SU-DHL-6 (cell line): Measurements from ENCODE around the gene ISG20L2.

Experiments
- H2AFZ ChIP-seq: fragments of 200-600 bp; sonication (generic); 2 replicates; pipeline ENCODE4 v1.6.1; 2014; ENCODE audit warnings: low read depth, mild to moderate bottlenecking, moderate library complexity, mixed read lengths, antibody characterized with exemption, low read length; ENCODE audit not compliant: severe bottlenecking
- H3F3A ChIP-seq: fragments of 200-600 bp; shearing (Covaris generic); 2 replicates; pipeline ENCODE4 v1.6.0; 2016; ENCODE audit warnings: antibody characterized with exemption, mild to moderate bottlenecking; ENCODE audit not compliant: insufficient read depth
- H3K27ac ChIP-seq: fragments of 200-600 bp; sonication (generic); 2 replicates; pipeline ENCODE4 v1.5.1; 2016; ENCODE audit warnings: low read depth, mild to moderate bottlenecking, low read length, moderate library complexity, mixed read lengths
- H3K27me3 ChIP-seq: fragments of 200-600 bp; sonication (generic), shearing (Covaris generic); 2 replicates; pipeline ENCODE4 v1.6.0; 2014; ENCODE audit warnings: mild to moderate bottlenecking, low read length
- H3K36me3 ChIP-seq: fragments of 200-600 bp; sonication (generic); 2 replicates; pipeline ENCODE4 v1.6.1; 2014; ENCODE audit warnings: mild to moderate bottlenecking, low read length, mixed read lengths
- H3K4me2 ChIP-seq: fragments of 300-600, 200-600 bp; shearing (Covaris generic), sonication (generic); 2 replicates; pipeline ENCODE4 v1.6.0; 2014; ENCODE audit warnings: low read length, low read depth, mild to moderate bottlenecking; ENCODE audit not compliant: poor library complexity, severe bottlenecking
- H3K4me3 ChIP-seq: fragments of 200-600 bp; sonication (generic); 2 replicates; pipeline ENCODE4 v1.5.1; 2014; ENCODE audit warnings: antibody characterized with exemption, low read length, mild to moderate bottlenecking, mixed read lengths; ENCODE audit not compliant: insufficient read depth, poor library complexity, severe bottlenecking
- H3K79me2 ChIP-seq: fragments of 200-600 bp; sonication (generic); 2 replicates; pipeline ENCODE4 v1.6.1; 2014; ENCODE audit warnings: mild to moderate bottlenecking, low read length, moderate library complexity; ENCODE audit not compliant: insufficient read depth
- H3K9ac ChIP-seq: fragments of 200-600 bp; sonication (generic); 2 replicates; pipeline ENCODE4 v1.7.0; 2014; ENCODE audit warnings: mild to moderate bottlenecking, low read length
- H3K9me2 ChIP-seq: fragments of 200-600 bp; sonication (generic); replicated peaks from 2 replicates; pipeline ENCODE4 v1.6.1; 2014; ENCODE audit warnings: low read length; ENCODE audit not compliant: insufficient read depth
- H3K9me3 ChIP-seq: fragments of 200-600 bp; sonication (generic); 2 replicates; pipeline ENCODE4 v1.6.1; 2014; ENCODE audit warnings: low read length, mixed read lengths; ENCODE audit not compliant: insufficient read depth
- H4K20me1 ChIP-seq: fragments of 200-600 bp; sonication (generic); 2 replicates; pipeline ENCODE4 v1.6.1; 2014; ENCODE audit warnings: low read depth, mild to moderate bottlenecking, antibody characterized with exemption, low read length, moderate library complexity, mixed read lengths
- EZH2phosphoT487 ChIP-seq: fragments of 200-600 bp; sonication (generic), shearing (Covaris generic); conservative IDR thresholded peaks from 2 replicates; pipeline ENCODE4 v1.6.1; 2018; ENCODE audit warnings: mild to moderate bottlenecking, antibody characterized with exemption, low read length, moderate library complexity, mixed read lengths
- TF ChIP-seq, protein P1 (sequence below): fragments of 200-600 bp; sonication (generic); IDR thresholded peaks from one replicate; pipeline ENCODE4 v1.5.1; 2017; ENCODE audit warnings: antibody characterized with exemption, mild to moderate bottlenecking, low read length, moderate library complexity; ENCODE audit not compliant: insufficient read depth, poor library complexity, severe bottlenecking

The ISG20L2 gene

DNA sequence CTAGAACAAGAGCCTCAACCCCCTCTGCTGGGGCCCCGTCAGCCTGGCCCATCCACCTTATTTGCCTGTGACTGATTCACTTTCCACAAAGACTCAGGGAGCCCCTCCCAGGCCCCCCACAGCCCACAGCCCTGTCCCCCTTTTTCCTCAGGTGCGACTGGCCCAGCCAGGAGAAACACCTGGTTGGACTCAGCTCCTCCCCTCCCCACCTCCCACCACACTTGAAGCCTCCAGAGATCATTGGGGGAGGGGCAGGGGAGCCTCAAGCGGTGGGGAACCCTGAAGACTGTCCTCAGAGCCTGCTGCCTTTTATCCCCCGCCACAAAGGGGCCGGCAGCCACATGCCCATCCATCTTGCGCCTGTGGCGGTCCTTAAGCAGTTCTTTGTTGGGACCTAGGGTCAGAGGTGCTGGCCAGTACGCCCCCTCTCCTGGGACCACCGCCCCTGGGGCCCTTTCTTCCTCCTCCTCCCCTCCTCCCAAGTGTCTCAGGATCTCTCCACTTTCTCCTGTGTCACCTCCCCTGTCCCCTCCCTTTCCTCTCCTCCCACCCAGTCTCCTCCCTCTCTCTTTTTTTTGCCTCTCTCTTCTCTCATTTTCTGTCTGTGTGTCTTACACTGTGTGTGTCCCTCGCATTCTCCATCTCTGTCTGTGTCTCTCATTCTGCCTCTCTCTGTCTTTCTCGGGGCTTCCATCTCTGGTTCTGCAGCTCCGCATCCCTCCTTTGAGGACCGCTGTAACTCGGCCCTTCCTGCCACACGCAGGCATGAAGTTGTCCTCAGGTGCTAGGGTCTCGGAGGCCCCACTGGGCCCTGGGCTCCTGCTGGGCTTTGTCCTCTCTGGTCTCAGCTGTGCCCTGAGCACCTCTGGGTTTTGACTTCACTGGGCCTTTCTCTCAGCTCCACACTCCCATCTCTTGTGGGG, 35.4 kb downstream of the ISG20L2 start:
- Histone ChIP-seq H3K4me2 (no peak overlapping the region), H2AFZ (no peak overlapping the region), H4K20me1 (no peaks in the 10 kb centered on the region), H3K27ac (no peak overlapping the region), H3K36me3 (no peaks in the 10 kb centered on the region), H3K9me2 (no peaks in the 10 kb centered on the region), H3K27me3 (no peaks in the 10 kb centered on the region), H3F3A (no peaks in the 10 kb centered on the region), H3K9me3 (no peaks in the 10 kb centered on the region), H3K9ac (no peak overlapping the region), H3K4me3 (no peak overlapping the region), H3K79me2 (no peaks in the 10 kb centered on the region)
- TF ChIP-seq, protein P1, sequence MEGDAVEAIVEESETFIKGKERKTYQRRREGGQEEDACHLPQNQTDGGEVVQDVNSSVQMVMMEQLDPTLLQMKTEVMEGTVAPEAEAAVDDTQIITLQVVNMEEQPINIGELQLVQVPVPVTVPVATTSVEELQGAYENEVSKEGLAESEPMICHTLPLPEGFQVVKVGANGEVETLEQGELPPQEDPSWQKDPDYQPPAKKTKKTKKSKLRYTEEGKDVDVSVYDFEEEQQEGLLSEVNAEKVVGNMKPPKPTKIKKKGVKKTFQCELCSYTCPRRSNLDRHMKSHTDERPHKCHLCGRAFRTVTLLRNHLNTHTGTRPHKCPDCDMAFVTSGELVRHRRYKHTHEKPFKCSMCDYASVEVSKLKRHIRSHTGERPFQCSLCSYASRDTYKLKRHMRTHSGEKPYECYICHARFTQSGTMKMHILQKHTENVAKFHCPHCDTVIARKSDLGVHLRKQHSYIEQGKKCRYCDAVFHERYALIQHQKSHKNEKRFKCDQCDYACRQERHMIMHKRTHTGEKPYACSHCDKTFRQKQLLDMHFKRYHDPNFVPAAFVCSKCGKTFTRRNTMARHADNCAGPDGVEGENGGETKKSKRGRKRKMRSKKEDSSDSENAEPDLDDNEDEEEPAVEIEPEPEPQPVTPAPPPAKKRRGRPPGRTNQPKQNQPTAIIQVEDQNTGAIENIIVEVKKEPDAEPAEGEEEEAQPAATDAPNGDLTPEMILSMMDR = no peak
- no peak for TF ChIP-seq EZH2phosphoT487

- H3K9me2 ChIP-seq = no peaks in the 10 kb centered on the region
- no peak for TF ChIP-seq EZH2phosphoT487
- TF ChIP-seq, protein P1 = no peak
- no peaks in the 10 kb centered on the region for H3K27me3 ChIP-seq
- no peak overlapping the region for H2AFZ ChIP-seq
- H3F3A ChIP-seq = no peaks in the 10 kb centered on the region
- no peak overlapping the region for H3K4me3 ChIP-seq
- H3K79me2 ChIP-seq = no peaks in the 10 kb centered on the region
- no peak overlapping the region for H3K4me2 ChIP-seq
- H3K27ac ChIP-seq = no peak overlapping the region
- H3K36me3 ChIP-seq = no peaks in the 10 kb centered on the region
- no peaks in the 10 kb centered on the region for H4K20me1 ChIP-seq
- no peak overlapping the region for H3K9ac ChIP-seq
- no peaks in the 10 kb centered on the region for H3K9me3 ChIP-seq
Measured at GRCh38 chr1:156692441-156692924, 36.1 kb downstream of the ISG20L2 start.

DNA sequence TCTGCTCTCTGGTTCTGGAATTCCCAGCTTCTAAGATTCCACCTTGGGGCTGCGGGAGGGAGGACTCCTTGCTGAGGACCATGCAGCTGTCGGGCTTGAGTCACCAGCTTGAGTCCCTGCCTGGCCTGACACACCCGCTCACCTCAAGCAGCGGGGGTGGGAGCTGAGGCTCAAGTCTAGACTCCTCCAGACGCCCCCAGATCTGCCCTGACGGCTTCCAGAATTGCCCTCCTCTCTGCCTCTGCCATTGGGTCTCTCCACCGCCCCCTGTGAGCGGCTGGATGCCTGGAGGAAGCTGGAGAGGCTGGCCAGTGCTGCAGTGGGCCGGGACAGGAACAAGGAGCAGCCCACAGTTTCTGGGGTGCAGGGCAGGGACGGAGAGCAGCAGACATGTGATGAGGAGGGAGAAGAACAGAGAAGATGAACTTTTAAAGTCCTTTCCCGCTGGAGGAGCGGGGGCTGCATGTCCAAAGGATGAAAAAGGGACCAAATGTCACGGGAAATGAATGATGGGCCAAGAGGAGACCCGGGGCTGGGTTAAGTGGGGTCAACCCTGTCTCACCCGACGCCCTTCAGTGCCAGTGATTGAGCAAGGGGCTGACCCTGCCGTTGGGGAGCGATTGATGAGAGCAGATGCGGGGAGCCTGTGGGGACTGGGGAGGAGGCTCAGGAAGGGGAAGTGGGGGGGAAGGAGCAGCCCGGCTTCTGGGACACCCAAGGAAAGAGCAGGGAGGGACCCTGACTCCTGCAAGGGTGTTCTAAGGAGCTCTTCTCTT, 36.7 kb downstream of the ISG20L2 start:
- no peaks in the 10 kb centered on the region for H3K27me3 ChIP-seq
- H3K4me2 ChIP-seq = no peak overlapping the region
- H3K9ac ChIP-seq = no peak overlapping the region
- no peaks in the 10 kb centered on the region for H4K20me1 ChIP-seq
- H3K9me3 ChIP-seq = no peaks in the 10 kb centered on the region
- no peak overlapping the region for H2AFZ ChIP-seq
- no peaks in the 10 kb centered on the region for H3K79me2 ChIP-seq
- no peaks in the 10 kb centered on the region for H3K9me2 ChIP-seq
- no peaks in the 10 kb centered on the region for H3F3A ChIP-seq
- no peak overlapping the region for H3K27ac ChIP-seq
- TF ChIP-seq, protein P1 = no peak
- no peak for TF ChIP-seq EZH2phosphoT487
- no peak overlapping the region for H3K4me3 ChIP-seq
- H3K36me3 ChIP-seq = no peaks in the 10 kb centered on the region
